Heart left ventricle (tissue), 13 donors: Measurements from ENCODE around the gene C1orf167.

Experiments
- POLR2A ChIP-seq, 2 donors: fragments of 450-650 bp; IDR thresholded peaks; one replicate each; pipeline ENCODE4 v1.6.1; 2017; ENCODE audit warnings: antibody characterized with exemption in 2 of 2, mild to moderate bottlenecking in 2 of 2, moderate library complexity in 2 of 2
- TF ChIP-seq, protein P1 (sequence below), 12 donors: fragments of 200-600 bp; sonication (generic) in 4 of 12; IDR thresholded peaks; one replicate each; pipeline versions ENCODE4 v1.5.0 to v1.8.0; 2018 to 2022; ENCODE audit warnings: antibody characterized with exemption in 12 of 12, mild to moderate bottlenecking in 5 of 12
- donor health status: ischemic (EF 13 %, LVEDD 7.1; RV severe dilation, severe dysfunction).
- donor health status: DM: no; HTN: yes; CAD: no.
- donor health status: DM: no; HTN: no; CAD: no.
- donor health status: ischemic (EF 25% LVEDD 6.9; RV normal size, moderate dysfunction).
- donor health status: ischemic (EF 25% LVEDD 5.7; RV mildly dilated, moderate dysfunction).
- donor health status: ischemic (EF 35%, LVEDD 5.7; RV mildly dilated, moderate dysfunction).
- donor health status: nonischemic (EF 11% LVEDD 7.7; RV severe dilation, severe dysfunction).
- donor health status: DM: yes; HTN: yes; CAD: no.
- donor health status: PGD.
- donor health status: ischemic (EF 29% LVEDD 5.4; RV normal size, mild dysfunction).
- donor health status: nonischemic (EF 23%, LVEDD 6.1; RV moderate dilation, normal function).

DNA sequence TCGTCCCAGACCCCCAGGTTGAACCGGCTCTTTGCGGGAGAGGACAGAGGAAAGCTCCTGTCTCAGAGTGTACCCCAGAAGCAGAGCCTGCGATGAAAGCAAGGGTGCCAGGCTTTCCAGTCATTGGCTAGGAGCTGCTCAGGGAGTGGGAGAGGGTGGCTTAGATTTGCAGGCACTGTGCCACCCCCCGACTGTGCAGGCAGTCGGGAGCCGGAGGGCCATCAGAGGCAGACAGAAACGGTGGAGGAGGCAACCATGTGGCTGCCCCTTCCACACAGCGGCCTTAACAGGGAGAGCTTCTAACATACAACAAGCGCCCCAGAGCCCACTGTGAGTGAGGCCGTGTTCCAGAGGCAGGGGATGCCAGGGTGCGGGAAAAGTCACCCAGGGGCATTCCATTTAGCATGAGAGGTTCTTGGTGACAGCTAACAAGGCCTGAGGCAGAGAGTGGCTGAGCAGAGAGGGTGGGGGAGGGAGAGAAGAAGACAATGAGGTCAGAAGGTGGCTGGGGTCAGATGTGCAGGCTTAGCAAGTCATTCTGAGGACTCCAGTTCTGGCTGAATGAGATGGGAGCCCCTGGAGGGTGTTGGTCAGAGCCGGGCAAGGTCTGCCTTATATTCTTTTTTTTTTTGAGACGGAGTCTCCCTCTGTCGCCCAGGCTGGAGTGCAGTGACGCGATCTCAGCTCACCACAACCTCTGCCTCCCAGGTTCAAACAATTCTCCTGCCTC, 9.5 kb upstream of the C1orf167 start:
- TF ChIP-seq, protein P1, sequence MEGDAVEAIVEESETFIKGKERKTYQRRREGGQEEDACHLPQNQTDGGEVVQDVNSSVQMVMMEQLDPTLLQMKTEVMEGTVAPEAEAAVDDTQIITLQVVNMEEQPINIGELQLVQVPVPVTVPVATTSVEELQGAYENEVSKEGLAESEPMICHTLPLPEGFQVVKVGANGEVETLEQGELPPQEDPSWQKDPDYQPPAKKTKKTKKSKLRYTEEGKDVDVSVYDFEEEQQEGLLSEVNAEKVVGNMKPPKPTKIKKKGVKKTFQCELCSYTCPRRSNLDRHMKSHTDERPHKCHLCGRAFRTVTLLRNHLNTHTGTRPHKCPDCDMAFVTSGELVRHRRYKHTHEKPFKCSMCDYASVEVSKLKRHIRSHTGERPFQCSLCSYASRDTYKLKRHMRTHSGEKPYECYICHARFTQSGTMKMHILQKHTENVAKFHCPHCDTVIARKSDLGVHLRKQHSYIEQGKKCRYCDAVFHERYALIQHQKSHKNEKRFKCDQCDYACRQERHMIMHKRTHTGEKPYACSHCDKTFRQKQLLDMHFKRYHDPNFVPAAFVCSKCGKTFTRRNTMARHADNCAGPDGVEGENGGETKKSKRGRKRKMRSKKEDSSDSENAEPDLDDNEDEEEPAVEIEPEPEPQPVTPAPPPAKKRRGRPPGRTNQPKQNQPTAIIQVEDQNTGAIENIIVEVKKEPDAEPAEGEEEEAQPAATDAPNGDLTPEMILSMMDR (IDR thresholded peaks at IDR 0.05) = no peak
- no peak for TF ChIP-seq POLR2A (IDR thresholded peaks at IDR 0.05)
